Ecto neural progenitor cell (in vitro differentiated cells): ENCODE results near the gene TOR1B.
"Not testable (repeated sequence)": the region's sequence is repeated elsewhere in the genome, so short reads cannot be mapped to it uniquely, and the experiment has no call there.

Experiments
- DNase-seq: peaks from one replicate; pipeline ENCODE4 v3.0.0-alpha.2; 2018; ENCODE audit warnings: low spot score

Gene TOR1B

GRCh38 chr9:129776566-129776937 lies 26.4 kb upstream of the TOR1B start:
- DNase-seq: no peak

- peak; percentile 64 for DNase-seq
Measured at GRCh38 chr9:129776938-129777768, 25.8 kb upstream of the TOR1B start.

GRCh38 chr9:129777769-129778130 lies 25.2 kb upstream of the TOR1B start:
- no peak for DNase-seq

GRCh38 chr9:129778469-129778868 lies 24.5 kb upstream of the TOR1B start:
- no peak for DNase-seq

GRCh38 chr9:129779560-129780190 lies 23.3 kb upstream of the TOR1B start:
- no peak for DNase-seq

GRCh38 chr9:129781131-129781530 lies 21.9 kb upstream of the TOR1B start:
- DNase-seq: no peak

- DNase-seq: no peak
Measured at GRCh38 chr9:129781981-129782380, 21.0 kb upstream of the TOR1B start.

- DNase-seq: peak; percentile 83
Measured at GRCh38 chr9:129783516-129784361, 19.2 kb upstream of the TOR1B start.

GRCh38 chr9:129784970-129785369 lies 18.0 kb upstream of the TOR1B start:
- DNase-seq: not testable (repeated sequence)

- no peak for DNase-seq
Measured at GRCh38 chr9:129785866-129786265, 17.1 kb upstream of the TOR1B start.

- DNase-seq: no peak
Measured at GRCh38 chr9:129786481-129786880, 16.5 kb upstream of the TOR1B start.

- DNase-seq: no peak
Measured at GRCh38 chr9:129794549-129794948, 8.4 kb upstream of the TOR1B start.

GRCh38 chr9:129796029-129796428 lies 7.0 kb upstream of the TOR1B start:
- not testable (repeated sequence) for DNase-seq

- DNase-seq: no peak
Measured at GRCh38 chr9:129798973-129799372, 4.0 kb upstream of the TOR1B start.

GRCh38 chr9:129801504-129801903 lies 1.5 kb upstream of the TOR1B start:
- DNase-seq: no peak

GRCh38 chr9:129803676-129804060 lies 684 bp downstream of the TOR1B start:
- no peak for DNase-seq

- no peak for DNase-seq
Measured at GRCh38 chr9:129806061-129806460, 3.1 kb downstream of the TOR1B start.

- no peak for DNase-seq
Measured at GRCh38 chr9:129809346-129809745, 6.4 kb downstream of the TOR1B start.

GRCh38 chr9:129810116-129810515 lies 7.1 kb downstream of the TOR1B start:
- DNase-seq: no peak

GRCh38 chr9:129810788-129811187 lies 7.8 kb downstream of the TOR1B start:
- no peak for DNase-seq

GRCh38 chr9:129811967-129812363 lies 9.0 kb downstream of the TOR1B start:
- no peak for DNase-seq

GRCh38 chr9:129812385-129812784 lies 9.4 kb downstream of the TOR1B start:
- DNase-seq: no peak

GRCh38 chr9:129813661-129814060 lies 10.7 kb downstream of the TOR1B start:
- no peak for DNase-seq
